GM19025 (cell line): ENCODE data around the gene SNAI1.
"Not testable (repeated sequence)": the region's sequence is repeated elsewhere in the genome, so short reads cannot be mapped to it uniquely, and the experiment has no call there.

Experiments used
- ATAC-seq: cut with Tn5 transposase; IDR thresholded peaks from one replicate; pipeline ENCODE4 v1.9.1; 2021; ENCODE audit warnings: mild to moderate bottlenecking, low read depth, moderate library complexity; ENCODE audit not compliant: unreplicated experiment

SNAI1 gene

DNA sequence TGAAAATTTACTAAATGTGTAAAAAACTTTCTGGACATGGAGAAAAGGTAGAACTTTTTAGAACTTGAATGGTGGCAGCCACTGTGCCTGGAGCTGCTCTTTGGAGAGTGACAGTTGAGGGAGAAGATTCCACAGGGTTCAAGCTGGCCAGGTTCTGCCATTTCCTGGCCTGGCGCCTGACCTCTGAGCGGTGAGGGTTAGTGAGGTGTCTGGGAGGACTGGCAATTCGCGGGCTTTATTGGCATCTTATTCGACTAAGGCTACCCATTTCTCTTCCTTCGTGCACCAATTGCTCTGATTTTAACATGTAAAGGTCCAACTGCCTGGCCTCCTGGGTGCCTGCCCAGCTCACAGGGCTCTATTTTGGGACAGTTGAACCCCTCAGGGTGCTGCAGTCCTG lies 2.4 kb downstream of the SNAI1 start:
- no peak for ATAC-seq

DNA sequence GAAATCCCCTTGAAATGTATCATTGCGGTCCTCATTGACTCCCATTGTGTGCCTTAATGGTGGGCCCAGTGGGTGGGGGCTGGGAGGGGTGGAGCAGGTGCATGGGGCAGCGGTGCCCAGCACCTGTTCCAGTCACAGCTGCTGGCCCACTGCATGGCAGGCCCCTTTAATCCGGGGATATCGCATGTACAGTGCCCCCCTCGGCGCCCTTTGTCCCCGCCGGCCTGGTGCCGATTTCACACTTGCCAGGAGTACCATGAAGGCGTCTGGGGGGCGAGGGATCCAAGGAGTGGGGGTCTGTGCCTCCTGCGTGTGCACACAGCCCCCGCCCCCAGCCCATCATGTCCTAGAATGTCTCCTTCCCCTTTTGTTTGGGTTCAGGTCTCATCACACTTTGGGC lies 2.8 kb downstream of the SNAI1 start:
- ATAC-seq: no peak

DNA sequence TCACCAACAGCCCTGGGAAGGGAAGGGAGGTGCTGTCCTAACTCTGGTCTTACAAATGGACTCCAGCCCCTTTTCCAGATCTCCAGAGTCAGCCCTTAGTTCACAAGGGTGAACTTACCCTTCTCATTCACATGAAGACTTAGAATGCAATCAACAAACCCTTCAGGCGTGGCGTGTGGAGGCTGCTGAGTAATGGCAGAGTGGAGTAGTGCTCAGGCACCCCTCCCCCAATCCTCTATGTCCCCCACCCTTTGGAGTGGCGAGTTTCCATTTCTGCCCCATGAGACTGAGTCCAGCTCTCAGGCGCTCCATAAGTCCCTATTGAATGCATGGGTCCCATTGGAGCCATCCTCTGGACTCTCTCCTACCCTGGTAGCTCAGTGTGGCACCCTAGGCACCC lies 3.3 kb downstream of the SNAI1 start:
- ATAC-seq: no peak

DNA sequence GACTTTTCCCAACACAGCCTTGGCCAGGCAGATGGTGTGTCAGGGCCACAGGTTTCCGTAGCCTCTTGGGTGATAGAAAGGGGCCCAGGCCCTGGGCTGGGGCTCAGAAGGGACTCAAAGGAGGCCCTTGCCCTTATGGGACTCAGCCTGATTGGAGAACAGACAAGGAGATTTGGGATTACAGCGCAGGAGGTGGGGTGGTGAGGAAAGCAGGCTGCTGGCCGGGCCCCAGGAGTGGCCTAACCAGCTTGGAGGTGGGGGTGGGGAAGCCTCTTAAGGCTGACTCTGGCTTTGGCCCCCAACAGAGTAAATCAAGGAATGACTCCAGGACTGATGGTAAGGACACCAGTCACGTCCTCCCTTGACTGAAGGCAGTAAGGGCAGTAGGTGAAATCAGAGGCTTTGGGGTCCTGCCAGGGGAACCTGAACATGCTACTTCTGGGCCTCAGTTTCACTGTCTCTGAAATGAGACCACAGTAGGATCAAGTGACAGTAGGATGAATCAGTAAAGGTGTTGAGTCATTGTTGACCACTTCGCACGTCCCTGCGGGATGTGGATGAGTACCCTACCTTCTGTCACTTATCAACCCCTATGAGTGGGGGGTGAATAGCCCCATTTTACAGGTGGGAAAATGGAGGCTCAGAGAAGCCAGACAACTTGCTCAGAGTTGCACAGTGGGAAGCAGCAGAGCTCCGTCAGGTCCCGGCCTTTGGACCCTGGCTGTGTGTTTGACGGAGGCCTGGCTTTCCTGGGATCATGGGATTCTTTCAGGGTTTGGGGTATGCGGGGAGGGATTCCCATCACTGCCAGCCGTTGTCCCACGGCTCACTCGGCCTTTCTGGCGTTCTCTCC lies 4.5 kb downstream of the SNAI1 start:
- no peak for ATAC-seq

DNA sequence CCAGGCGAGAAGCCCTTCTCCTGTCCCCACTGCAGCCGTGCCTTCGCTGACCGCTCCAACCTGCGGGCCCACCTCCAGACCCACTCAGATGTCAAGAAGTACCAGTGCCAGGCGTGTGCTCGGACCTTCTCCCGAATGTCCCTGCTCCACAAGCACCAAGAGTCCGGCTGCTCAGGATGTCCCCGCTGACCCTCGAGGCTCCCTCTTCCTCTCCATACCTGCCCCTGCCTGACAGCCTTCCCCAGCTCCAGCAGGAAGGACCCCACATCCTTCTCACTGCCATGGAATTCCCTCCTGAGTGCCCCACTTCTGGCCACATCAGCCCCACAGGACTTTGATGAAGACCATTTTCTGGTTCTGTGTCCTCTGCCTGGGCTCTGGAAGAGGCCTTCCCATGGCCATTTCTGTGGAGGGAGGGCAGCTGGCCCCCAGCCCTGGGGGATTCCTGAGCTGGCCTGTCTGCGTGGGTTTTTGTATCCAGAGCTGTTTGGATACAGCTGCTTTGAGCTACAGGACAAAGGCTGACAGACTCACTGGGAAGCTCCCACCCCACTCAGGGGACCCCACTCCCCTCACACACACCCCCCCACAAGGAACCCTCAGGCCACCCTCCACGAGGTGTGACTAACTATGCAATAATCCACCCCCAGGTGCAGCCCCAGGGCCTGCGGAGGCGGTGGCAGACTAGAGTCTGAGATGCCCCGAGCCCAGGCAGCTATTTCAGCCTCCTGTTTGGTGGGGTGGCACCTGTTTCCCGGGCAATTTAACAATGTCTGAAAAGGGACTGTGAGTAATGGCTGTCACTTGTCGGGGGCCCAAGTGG lies 5.3 kb downstream of the SNAI1 start:
- ATAC-seq: no peak

DNA sequence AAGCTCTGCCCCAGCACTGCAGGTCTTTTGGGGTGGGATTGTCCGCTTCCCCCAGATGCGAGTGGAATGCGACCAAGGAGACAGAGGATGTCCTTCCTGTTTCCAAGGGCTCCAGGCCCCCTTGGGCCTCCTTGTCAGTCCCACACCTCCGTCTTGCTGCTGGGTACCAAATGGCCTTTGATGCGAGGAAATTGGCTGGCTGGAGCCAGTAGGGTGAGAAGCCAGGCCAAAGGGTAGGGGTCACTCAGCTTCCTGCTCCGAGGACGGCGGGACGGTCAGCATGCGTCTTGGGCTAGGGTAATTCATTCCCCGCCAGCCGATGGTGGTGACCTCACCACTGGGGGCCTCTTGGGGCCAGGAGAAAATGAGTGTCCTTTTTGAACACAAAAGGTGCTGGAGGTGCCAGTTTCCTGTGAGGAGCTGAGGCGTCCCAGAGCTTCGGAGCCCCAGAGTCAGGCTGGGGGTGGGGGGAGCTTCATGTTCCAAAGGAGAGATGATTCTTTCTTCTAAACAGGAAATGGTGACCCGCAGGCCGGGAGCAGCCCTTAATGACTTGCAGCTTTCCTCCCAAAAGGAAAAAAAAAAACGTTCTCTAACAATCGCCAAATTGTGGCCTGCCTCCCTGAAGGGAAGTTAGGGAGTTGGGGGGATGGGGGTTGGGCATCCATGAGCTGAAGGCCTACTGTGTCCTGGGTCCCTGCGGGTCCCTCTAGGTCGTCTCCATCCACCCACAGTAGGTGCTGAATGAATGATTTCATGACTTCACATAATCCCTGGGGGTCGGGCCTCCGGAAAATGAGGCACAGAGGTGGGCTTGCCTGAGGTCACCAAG lies 6.7 kb downstream of the SNAI1 start:
- ATAC-seq: no peak

DNA sequence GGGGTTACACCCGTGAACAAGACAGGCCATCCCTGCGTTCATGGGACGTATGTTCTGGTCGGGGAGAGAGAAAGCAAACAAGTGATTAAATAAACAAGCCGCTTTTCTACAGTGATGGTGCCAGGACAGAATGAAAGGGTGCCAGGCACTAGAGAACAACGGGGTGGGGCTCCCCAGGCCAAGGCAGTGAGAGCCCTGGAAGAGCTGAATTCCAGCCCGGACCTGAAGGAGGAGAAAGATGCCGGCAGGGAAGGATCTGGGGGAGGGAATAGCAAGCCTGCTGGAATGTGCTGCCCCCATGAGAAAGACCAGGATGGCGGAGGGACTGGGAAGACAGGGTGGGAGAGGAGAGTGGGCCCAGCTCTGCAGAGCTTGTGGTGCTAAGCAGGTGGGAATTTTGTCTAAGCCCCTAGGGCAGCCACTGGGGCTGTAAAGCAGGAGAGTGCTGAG lies 7.5 kb downstream of the SNAI1 start:
- no peak for ATAC-seq

DNA sequence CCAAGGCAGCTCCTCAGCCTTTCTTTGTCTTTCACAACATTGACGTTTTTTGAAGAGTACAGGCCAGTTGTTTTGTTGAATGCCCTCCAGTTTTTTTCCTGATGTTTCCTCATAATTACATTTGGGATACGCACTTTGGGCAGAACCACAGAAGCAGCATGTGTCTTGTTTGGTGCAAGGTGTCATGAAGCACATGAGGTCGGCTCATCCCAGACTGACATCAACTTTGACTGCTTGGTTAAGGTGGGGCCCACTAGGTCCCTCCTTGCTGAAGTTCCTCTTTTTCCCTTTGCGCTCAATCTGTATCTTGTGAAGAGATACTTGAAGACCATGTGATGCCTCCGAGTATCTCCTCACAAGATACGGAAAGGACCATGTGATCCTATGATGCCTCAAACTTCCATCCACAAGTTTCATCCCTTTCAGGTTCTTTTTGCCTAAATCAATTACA lies 10.5 kb downstream of the SNAI1 start:
- ATAC-seq: no peak

DNA sequence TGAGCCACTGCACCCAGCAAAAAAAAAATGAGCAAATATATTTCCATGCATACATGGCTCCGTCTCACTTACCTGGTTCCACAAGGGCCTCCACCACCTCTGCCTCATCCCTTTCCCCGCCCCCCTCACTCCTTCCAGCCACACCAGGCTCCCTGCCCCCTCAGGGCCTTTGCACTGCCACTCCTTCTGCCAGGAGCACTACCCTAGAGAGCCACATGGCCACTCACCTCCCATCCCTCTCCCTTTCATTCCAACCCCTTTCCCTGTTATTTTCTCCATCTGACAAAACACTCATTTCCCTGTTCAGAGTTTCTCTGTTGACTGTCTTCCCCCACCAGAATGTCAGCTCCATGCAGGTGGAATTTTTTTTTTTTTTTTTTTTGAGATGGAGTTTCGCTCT lies 12.8 kb downstream of the SNAI1 start:
- ATAC-seq: no peak

DNA sequence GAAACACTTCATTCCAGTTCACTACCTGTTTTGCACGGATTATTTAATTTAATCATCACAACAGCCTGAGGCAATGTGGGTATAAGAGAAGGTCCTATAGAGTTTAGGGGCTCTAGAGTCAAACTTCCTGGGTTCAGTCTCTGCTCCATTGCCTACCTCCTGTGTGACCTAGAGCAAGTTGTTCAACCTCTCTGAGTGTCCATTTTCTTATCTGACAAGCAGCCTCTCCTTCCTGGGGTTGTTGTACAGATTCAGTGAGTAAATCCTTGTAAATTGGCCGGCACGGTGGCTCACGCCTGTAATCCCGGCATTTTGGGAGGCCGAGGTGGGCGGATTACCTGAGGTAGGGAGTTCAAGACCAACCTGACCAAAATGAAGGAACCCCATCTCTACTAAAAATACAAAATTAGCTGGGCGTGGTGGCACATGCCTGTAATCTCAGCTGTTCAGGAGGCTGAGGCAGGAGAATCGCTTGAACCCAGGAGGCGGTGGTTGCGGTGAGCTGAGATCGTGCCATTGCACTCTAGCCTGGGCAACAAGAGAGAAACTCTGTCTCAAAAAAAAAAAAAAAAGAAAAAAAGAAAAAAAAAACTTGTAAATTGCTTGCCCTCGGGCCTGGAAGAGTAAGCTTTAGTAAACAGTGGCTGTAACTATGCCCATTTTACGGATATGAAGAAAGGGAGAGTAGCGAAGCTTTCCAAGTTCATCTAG lies 15.9 kb downstream of the SNAI1 start:
- ATAC-seq: not testable (repeated sequence)

DNA sequence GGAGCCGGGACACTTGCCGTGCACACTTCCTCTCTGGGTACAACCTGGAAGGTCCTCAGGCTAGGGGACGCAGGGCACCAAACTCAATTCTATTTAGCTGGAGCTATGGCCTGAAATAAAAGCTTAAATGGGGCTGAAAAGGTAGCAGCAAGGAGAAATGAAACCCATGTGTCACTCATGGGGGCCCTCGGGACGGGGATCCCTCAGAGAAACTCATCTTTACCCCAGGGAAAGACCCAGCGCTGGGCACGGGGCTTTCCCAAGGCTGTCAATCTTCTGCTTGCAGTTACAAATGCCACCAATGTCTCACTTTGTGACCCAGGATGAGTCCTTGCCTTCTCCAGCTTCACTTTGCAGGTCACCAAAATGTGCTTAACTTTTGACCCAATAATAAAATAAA lies 16.5 kb downstream of the SNAI1 start:
- peak; percentile 73 for ATAC-seq

DNA sequence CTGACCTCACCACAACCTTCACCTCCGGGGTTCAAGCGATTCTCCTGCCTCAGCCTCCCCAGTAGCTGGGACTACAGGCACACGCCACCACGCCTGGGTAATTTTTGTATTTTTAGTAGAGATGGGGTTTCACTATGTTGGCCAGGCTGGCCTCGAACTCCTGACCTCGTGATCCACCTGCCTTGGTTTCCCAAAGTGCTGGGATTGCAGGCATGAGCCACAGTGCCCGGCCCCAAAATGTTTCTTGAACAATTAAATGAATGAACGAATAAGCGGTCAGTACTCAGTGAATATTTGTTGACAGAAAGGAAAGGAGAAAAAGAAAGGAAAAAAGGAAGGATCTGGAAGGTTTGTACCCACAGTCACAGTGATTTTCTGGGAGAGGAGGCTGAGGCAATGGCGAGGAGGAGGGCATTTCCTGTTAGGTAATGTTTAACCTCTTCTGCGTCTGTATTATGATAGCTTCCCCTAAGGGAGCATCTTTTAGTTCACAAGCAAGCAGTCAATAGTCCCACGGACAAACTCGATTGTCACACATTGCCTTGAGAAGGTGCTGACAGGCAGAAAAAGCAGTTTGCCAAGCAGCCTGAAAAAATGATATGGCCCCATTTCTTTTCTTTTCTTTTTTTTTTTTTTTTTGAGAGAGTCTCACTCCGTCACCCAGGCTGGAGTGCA lies 17.9 kb downstream of the SNAI1 start:
- ATAC-seq: not testable (repeated sequence)

DNA sequence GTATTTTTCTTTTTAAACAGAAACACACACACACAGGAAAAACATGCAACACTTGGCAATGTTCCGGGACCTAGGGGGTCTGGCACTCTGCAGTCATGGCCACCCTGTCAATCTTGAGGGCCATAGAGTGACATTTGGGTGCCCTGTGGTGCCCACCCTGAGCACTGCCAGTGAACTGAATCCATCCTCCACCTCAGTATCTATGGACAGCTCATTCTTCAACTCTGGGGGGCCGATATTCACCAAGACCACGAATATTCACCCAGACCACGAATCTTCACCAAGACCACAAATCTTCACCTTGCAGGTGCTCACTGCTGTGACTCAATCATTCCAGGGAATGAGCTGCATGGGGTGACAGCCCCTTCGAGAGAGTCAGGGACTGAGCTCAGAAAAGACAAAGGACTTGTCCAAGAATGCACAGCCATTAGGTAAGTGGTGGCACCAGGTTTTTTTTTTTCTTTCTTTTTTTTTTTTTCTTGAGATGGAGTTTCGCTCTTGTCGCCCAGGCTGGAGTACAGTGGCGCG lies 19.1 kb downstream of the SNAI1 start:
- ATAC-seq: no peak

DNA sequence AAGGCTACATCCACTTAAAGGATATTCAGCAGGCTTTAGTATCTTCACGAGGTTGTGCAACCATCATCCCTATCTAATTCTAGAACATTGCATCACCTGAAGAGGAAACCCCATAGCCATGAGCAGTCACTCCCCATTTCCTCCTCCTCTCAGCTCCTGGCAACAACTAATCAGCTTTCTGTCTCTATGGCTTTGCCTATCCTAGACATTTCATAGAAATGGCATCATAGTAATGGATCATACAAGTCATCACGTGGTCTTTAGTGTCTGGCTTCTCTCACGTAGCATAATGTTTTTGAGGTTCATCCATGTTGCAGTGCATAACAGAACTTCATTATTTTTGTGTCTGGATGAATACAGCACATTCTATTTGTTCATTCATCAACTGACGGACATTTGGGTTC lies 20.5 kb downstream of the SNAI1 start:
- ATAC-seq: no peak

DNA sequence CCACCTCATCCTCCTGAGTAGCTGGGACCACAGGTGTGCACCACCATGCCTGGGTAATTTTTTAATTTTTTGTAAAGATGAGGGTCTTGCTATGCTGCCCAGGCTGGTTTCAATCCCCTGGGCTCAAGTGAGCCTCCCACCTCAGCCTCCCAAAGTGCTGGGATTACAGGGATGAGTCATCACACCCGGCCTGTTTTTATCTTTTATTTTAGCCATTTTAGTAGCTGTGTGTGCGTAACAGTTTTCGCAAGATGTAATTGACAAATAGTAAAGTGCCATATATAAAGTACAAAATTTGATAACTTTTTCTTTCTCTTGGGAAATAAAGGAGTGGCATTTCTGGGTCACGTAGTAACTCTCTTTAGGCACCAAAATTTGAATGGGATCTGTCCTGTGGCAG lies 21.4 kb downstream of the SNAI1 start:
- ATAC-seq: no peak

DNA sequence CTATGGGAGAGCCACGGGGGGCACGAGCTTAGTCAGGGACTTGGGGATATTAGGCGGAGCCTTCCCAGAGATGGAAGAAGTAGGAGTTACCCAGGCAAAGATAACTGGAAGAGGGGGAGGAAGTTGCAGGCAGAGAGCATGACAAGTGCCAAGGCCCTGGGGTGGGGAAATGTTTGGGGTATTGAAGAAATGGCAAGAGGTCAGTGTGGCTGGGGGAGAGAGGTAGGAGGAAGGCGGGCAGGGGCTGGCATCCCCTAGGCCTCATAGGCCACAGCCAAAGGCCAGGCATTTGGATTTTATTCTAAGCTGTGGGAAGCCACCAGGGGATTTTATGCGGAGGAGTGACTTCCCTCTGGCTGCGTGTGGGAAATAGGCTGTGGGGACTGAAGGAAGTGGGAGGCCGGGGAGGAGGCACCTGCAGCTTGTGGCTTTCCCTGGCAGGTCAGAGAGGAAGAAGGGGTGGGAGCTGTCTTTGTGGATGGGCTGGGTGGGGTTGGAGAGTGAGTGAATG lies 22.7 kb downstream of the SNAI1 start:
- ATAC-seq: no peak

DNA sequence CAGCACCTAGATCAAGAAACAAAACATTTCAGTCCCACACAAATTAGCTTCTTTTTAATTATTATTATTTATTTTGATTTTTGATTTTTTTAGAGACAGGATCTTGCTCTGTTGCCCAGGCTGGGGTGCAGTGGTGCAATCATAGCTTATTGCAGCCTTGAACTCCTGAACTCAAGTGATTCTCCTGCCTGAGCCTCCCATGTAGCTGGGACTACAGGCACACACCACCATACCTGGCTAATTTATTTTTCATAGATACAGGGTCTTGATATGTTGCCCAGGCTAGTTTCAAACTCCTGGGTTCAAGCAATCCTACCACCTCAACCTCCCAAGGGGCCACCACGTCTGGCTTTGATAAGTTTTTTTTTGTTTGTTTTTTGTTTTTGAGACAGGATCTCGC lies 24.6 kb downstream of the SNAI1 start:
- no peak for ATAC-seq

DNA sequence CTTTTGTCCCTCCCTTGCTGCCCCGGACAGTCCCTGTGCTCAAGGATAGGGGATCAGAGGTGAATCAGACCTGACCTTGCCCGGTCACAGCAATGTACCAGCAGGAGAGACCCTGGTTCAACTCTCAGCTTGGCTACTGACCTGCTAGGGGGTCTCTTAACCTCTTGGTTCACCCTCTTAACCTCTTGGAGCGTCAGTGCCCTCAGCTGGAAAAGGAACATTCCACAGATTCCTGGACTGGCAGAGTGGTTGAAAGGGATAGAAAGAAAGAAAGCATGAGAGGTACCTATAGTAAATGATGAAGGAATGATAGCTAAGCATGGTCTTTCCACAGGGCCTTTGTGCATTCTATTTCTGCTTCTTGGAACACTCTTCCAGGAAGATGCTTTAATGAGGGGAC lies 25.2 kb downstream of the SNAI1 start:
- no peak for ATAC-seq
